ENCODE results near the gene SPANXA1. TPM values are rescaled to one million over a fixed set of nuclear protein-coding genes. Genes with fewer than 3 reads are reported as not detected.
"Not testable (repeated sequence)": the region's sequence is repeated elsewhere in the genome, so short reads cannot be mapped to it uniquely, and the experiment has no call there.

Gene SPANXA1, protein sequence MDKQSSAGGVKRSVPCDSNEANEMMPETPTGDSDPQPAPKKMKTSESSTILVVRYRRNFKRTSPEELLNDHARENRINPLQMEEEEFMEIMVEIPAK
- not detected in 2 replicates for total RNA-seq

DNA sequence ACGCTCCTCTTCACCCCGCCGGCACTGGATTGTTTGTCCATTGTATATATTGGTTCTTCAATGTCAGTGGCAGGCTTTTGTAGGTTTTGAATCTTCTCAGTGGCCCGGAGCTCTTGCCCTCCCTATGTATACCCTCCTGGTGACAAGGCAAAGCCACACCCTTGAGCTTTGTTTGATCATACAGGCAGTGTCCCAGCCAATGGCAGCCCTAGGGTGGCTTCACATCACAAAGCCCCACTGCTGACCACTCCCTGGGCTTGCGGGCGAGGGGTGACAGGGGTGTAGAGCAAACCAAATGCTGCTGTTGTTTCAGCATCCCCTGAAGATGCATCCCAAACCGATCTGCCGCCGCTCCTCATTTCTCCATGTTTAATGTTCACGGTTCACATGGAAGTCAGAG, at the start of gene SPANXA1:
Gene SPANXA1 (minus strand): TSS at position 101 of the 400 bp plus-strand sequence. CDS start 60 bp downstream, at position 41.
- H3K4me3 Mint-ChIP-seq; DNase-seq; POLR2A ChIA-PET; H3K9me3 Mint-ChIP-seq; H3K27me3 Mint-ChIP-seq; H3K36me3 Mint-ChIP-seq (ENCODE audit: low read depth); CTCF ChIA-PET; H3K27ac Mint-ChIP-seq; intact Hi-C loops (cut with micrococcal nuclease); ATAC-seq (ENCODE audit: low read depth); H3K4me1 Mint-ChIP-seq: not testable (repeated sequence)

DNA sequence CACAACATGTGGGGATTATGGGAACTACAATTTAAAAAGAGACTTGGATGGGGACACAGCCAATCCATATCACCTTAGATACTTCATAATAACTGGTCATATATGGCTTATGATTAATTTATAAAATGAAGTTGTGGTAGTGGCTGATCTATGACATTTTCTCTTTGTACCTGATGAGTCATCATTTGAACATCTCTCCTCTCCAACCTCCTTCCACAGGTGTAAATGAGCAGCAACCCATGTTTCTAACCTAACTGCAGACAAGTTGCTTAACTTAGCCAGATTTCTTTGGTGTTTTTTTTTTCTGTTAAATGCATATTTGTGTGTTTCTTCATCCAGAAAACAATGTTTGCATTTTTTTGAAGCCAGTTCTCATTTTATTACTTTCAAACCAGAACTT, 47.6 kb upstream of the SPANXA1 start:
- H3K36me3 Mint-ChIP-seq (ENCODE audit: low read depth), result no peaks in the 10 kb centered on the region
- no peak overlapping the region for H3K4me3 Mint-ChIP-seq
- ChIA-PET POLR2A (no interaction called here), CTCF (no interaction called here)
- ATAC-seq (ENCODE audit: low read depth) (no peak), DNase-seq (no peak)
- no peaks in the 10 kb centered on the region for H3K4me1 Mint-ChIP-seq
- no peak overlapping the region for H3K27ac Mint-ChIP-seq
- intact Hi-C loops (cut with micrococcal nuclease), result no loop called here
- TF ChIP-seq, protein P1, sequence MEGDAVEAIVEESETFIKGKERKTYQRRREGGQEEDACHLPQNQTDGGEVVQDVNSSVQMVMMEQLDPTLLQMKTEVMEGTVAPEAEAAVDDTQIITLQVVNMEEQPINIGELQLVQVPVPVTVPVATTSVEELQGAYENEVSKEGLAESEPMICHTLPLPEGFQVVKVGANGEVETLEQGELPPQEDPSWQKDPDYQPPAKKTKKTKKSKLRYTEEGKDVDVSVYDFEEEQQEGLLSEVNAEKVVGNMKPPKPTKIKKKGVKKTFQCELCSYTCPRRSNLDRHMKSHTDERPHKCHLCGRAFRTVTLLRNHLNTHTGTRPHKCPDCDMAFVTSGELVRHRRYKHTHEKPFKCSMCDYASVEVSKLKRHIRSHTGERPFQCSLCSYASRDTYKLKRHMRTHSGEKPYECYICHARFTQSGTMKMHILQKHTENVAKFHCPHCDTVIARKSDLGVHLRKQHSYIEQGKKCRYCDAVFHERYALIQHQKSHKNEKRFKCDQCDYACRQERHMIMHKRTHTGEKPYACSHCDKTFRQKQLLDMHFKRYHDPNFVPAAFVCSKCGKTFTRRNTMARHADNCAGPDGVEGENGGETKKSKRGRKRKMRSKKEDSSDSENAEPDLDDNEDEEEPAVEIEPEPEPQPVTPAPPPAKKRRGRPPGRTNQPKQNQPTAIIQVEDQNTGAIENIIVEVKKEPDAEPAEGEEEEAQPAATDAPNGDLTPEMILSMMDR (IDR thresholded peaks at IDR 0.05), result no peak
- H3K27me3 Mint-ChIP-seq, result no peaks in the 10 kb centered on the region
- no peaks in the 10 kb centered on the region for H3K9me3 Mint-ChIP-seq

DNA sequence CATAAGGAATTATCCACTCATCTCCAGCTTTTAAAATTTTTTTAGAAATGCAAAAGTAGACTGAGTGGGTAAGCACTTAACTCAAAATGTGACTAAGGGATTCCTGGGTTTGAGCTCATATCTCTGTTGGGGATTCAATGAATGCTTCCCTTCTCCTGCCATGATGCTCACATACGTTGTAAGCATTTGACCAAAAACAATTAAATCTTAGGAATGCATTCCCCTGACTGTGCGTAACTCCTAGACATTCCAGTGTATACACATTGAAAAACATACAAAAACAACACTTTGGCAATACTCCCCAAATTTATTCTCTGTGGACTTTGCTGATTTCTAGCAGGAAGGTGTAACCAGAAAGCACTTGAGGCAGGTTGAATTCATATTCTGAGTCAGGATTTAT, 34.8 kb upstream of the SPANXA1 start:
- CTCF ChIA-PET, result no interaction called here
- Mint-ChIP-seq H3K9me3 (no peaks in the 10 kb centered on the region), H3K27me3 (no peaks in the 10 kb centered on the region), H3K27ac (no peak overlapping the region), H3K4me1 (no peaks in the 10 kb centered on the region), H3K4me3 (no peak overlapping the region), H3K36me3 (ENCODE audit: low read depth) (no peaks in the 10 kb centered on the region)
- intact Hi-C loops (cut with micrococcal nuclease), result no loop called here
- TF ChIP-seq, protein P1 (IDR thresholded peaks at IDR 0.05), result no peak
- POLR2A ChIA-PET, result no interaction called here
- no peak for ATAC-seq (ENCODE audit: low read depth)
- DNase-seq, result no peak

DNA sequence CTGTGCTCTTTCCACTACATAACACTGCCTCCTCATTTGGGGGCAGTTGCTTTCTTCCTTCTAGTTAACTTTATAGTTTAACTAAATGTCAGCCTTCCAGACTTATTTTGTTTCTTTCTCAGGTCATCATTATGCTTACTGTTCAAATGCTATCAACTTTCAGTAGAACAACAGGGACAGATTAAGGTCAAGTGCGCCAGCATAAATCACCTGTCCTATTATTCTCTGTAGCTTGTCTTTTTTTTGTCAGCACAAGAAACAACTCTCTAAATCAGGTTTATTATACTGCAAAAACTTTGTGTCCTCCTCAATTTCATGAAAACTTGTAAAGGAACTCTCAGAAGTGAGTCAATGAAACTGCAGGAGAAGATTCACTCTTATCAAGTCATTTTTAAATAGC, 24.6 kb upstream of the SPANXA1 start:
- Mint-ChIP-seq H3K27ac (no peak overlapping the region), H3K27me3 (no peaks in the 10 kb centered on the region), H3K36me3 (ENCODE audit: low read depth) (no peaks in the 10 kb centered on the region), H3K4me1 (no peaks in the 10 kb centered on the region), H3K4me3 (no peak overlapping the region), H3K9me3 (peaks cover 2% of the 10 kb centered on the region)
- ATAC-seq (ENCODE audit: low read depth) (no peak), DNase-seq (no peak)
- intact Hi-C loops (cut with micrococcal nuclease), result no loop called here
- POLR2A ChIA-PET, result no interaction called here
- CTCF ChIA-PET, result no interaction called here
- TF ChIP-seq, protein P1 (IDR thresholded peaks at IDR 0.05), result no peak

DNA sequence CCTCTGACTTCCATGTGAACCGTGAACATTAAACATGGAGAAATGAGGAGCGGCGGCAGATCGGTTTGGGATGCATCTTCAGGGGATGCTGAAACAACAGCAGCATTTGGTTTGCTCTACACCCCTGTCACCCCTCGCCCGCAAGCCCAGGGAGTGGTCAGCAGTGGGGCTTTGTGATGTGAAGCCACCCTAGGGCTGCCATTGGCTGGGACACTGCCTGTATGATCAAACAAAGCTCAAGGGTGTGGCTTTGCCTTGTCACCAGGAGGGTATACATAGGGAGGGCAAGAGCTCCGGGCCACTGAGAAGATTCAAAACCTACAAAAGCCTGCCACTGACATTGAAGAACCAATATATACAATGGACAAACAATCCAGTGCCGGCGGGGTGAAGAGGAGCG, 4.9 kb upstream of the SPANXA1 start, which contains the start of gene SPANXA2:
Gene SPANXA2 (plus strand): TSS at position 301 of the 400 bp plus-strand sequence. CDS start 60 bp downstream, at position 361.
- POLR2A ChIA-PET; H3K36me3 Mint-ChIP-seq (ENCODE audit: low read depth); H3K4me3 Mint-ChIP-seq; DNase-seq; H3K4me1 Mint-ChIP-seq; intact Hi-C loops (cut with micrococcal nuclease); ATAC-seq (ENCODE audit: low read depth); CTCF ChIA-PET; H3K9me3 Mint-ChIP-seq; H3K27ac Mint-ChIP-seq; H3K27me3 Mint-ChIP-seq: not testable (repeated sequence)

DNA sequence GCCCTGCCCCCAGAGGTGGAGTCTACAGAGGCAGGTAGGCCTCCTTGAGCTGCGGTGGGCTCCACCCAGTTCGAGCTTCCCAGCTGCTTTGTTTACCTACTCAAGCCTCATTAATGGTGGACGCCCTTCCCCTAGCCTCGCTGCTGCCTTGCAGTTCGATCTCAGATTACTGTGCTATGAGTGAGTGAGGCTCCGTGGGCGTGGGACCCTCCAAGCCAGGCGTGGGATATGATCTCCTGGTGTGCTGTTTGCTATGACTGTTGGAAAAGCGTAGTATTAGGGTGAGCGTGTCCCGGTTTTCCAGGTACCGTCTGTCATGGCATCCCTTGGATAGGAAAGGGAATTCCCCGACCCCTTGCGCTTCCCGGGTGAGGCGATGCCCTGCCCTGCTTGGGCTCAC, 42.0 kb downstream of the SPANXA1 start:
- H3K9me3 Mint-ChIP-seq; intact Hi-C loops (cut with micrococcal nuclease); DNase-seq; H3K4me3 Mint-ChIP-seq; H3K27me3 Mint-ChIP-seq; POLR2A ChIA-PET; CTCF ChIA-PET; ATAC-seq (ENCODE audit: low read depth); H3K36me3 Mint-ChIP-seq (ENCODE audit: low read depth); H3K4me1 Mint-ChIP-seq; H3K27ac Mint-ChIP-seq: not testable (repeated sequence)

Other genes starting within 250 kb of the SPANXA1 start
- not detected in 2 replicates for gene SPANXA2, start 5.0 kb upstream of the SPANXA1 start, total RNA-seq
- not detected in 2 replicates for gene SPANXD, start 114.0 kb upstream of the SPANXA1 start, total RNA-seq